ENCODE results near the gene TECPR1.

Gene TECPR1

GRCh38 chr7:98286701-98287485 lies 34.9 kb upstream of the TECPR1 start:
- ATAC-seq (peak; percentile 20), DNase-seq (no peak)
- Mint-ChIP-seq H3K9me3 (no peaks in the 10 kb centered on the region), H3K27ac (no peak overlapping the region), H3K27me3 (no peaks in the 10 kb centered on the region), H3K4me3 (no peak overlapping the region), H3K4me1 (peaks cover 42% of the 10 kb centered on the region)

GRCh38 chr7:98286093-98286539 lies 34.1 kb upstream of the TECPR1 start:
- Mint-ChIP-seq H3K27ac (no peak overlapping the region), H3K4me1 (peaks cover 42% of the 10 kb centered on the region), H3K27me3 (no peaks in the 10 kb centered on the region), H3K4me3 (no peak overlapping the region), H3K9me3 (no peaks in the 10 kb centered on the region)
- ATAC-seq (no peak), DNase-seq (no peak)

- DNase-seq (no peak), ATAC-seq (no peak)
- Mint-ChIP-seq H3K9me3 (no peaks in the 10 kb centered on the region), H3K4me3 (peak overlapping the region in 1 of 2 donors; percentile 56), H3K27me3 (no peaks in the 10 kb centered on the region), H3K27ac (peak overlapping the region in 1 of 2 donors; percentile 19), H3K4me1 (peaks cover 42% of the 10 kb centered on the region)
Observed at GRCh38 chr7:98285157-98286092, 33.4 kb upstream of the TECPR1 start.

- no peaks in the 10 kb centered on the region for H3K9me3 Mint-ChIP-seq
- ATAC-seq, result no peak
- peak overlapping the region; percentile 63 to 65 for H3K4me3 Mint-ChIP-seq
- no peak for DNase-seq
- peaks cover 42% of the 10 kb centered on the region for H3K4me1 Mint-ChIP-seq
- H3K27ac Mint-ChIP-seq, result peak overlapping the region; percentile 5 to 87
- H3K27me3 Mint-ChIP-seq, result no peaks in the 10 kb centered on the region
Observed at GRCh38 chr7:98284335-98285036, 32.5 kb upstream of the TECPR1 start.

- Mint-ChIP-seq H3K9me3 (no peaks in the 10 kb centered on the region), H3K4me1 (peaks cover 42% of the 10 kb centered on the region), H3K27ac (peak overlapping the region in 1 of 2 donors; percentile 87), H3K27me3 (no peaks in the 10 kb centered on the region), H3K4me3 (peak overlapping the region; percentile 63 to 65)
- DNase-seq, result no peak
- ATAC-seq, result no peak
Observed at GRCh38 chr7:98283887-98284222, 31.8 kb upstream of the TECPR1 start.

- H3K27ac Mint-ChIP-seq, result peak overlapping the region; percentile 48 to 57
- DNase-seq (no peak), ATAC-seq (no peak)
- H3K9me3 Mint-ChIP-seq, result no peaks in the 10 kb centered on the region
- peak overlapping the region; percentile 87 to 91 for H3K4me3 Mint-ChIP-seq
- peaks cover 42% of the 10 kb centered on the region for H3K4me1 Mint-ChIP-seq
- H3K27me3 Mint-ChIP-seq, result no peaks in the 10 kb centered on the region
Observed at GRCh38 chr7:98283127-98283886, 31.3 kb upstream of the TECPR1 start.

GRCh38 chr7:98282703-98283102 lies 30.7 kb upstream of the TECPR1 start:
- H3K4me1 Mint-ChIP-seq, result peaks cover 42% of the 10 kb centered on the region
- no peak for DNase-seq

GRCh38 chr7:98281757-98282606 lies 29.9 kb upstream of the TECPR1 start:
- Mint-ChIP-seq H3K27ac (peak overlapping the region; percentile 78 to 90), H3K4me3 (peak overlapping the region; percentile 87 to 91), H3K27me3 (no peaks in the 10 kb centered on the region), H3K9me3 (no peaks in the 10 kb centered on the region), H3K4me1 (peaks cover 37% of the 10 kb centered on the region)
- DNase-seq (peak; percentile 51 to 60), ATAC-seq (peak; percentile 57)

More at GRCh38 chr7:98282703-98283102, 30.7 kb upstream of the TECPR1 start:
- Mint-ChIP-seq H3K9me3 (no peaks in the 10 kb centered on the region), H3K4me3 (peak overlapping the region; percentile 87 to 91), H3K27me3 (no peaks in the 10 kb centered on the region), H3K27ac (peak overlapping the region in 1 of 2 donors; percentile 57)
- ATAC-seq, result no peak

- DNase-seq, result peak; percentile 80
- Mint-ChIP-seq H3K4me3 (peak within 1 kb of the TSS; percentile 87 to 91), H3K27me3 (no peaks in the 10 kb centered on the region), H3K27ac (peak within 1 kb of the TSS; percentile 78 to 90), H3K4me1 (peaks cover 32% of the 10 kb centered on the region), H3K9me3 (no peaks in the 10 kb centered on the region)
- ATAC-seq, result peak; percentile 83
Observed at GRCh38 chr7:98280791-98281756, 29.0 kb upstream of the TECPR1 start, which contains the start of gene BRI3. Gene BRI3 (plus strand): TSS chr7:98281686. CDS start chr7:98281796, 110 bp downstream.

- Mint-ChIP-seq H3K4me3 (peak overlapping the region; percentile 76 to 85), H3K9me3 (no peaks in the 10 kb centered on the region), H3K27me3 (no peaks in the 10 kb centered on the region), H3K27ac (peak overlapping the region in 1 of 2 donors; percentile 90), H3K4me1 (peaks cover 32% of the 10 kb centered on the region)
- DNase-seq, result no peak
- no peak for ATAC-seq
Observed at GRCh38 chr7:98280296-98280695, 28.3 kb upstream of the TECPR1 start.

- DNase-seq (no peak), ATAC-seq (no peak)
- H3K4me1 Mint-ChIP-seq, result peaks cover 20% of the 10 kb centered on the region
- H3K27me3 Mint-ChIP-seq, result no peaks in the 10 kb centered on the region
- H3K9me3 Mint-ChIP-seq, result no peaks in the 10 kb centered on the region
- no peak overlapping the region for H3K27ac Mint-ChIP-seq
- no peak overlapping the region for H3K4me3 Mint-ChIP-seq
Observed at GRCh38 chr7:98278936-98279335, 26.9 kb upstream of the TECPR1 start.

GRCh38 chr7:98278408-98278807 lies 26.4 kb upstream of the TECPR1 start:
- Mint-ChIP-seq H3K4me3 (no peak overlapping the region), H3K27me3 (no peaks in the 10 kb centered on the region), H3K4me1 (peaks cover 14% of the 10 kb centered on the region), H3K9me3 (no peaks in the 10 kb centered on the region), H3K27ac (no peak overlapping the region)
- no peak for DNase-seq
- no peak for ATAC-seq

- DNase-seq, result no peak
Observed at GRCh38 chr7:98276241-98276761, 24.3 kb upstream of the TECPR1 start.

More at GRCh38 chr7:98276241-98276761, 24.3 kb upstream of the TECPR1 start:
- no peak for ATAC-seq
- H3K27ac Mint-ChIP-seq, result no peak overlapping the region
- no peaks in the 10 kb centered on the region for H3K9me3 Mint-ChIP-seq
- H3K4me1 Mint-ChIP-seq, result no peaks in the 10 kb centered on the region
- no peaks in the 10 kb centered on the region for H3K27me3 Mint-ChIP-seq
- H3K4me3 Mint-ChIP-seq, result no peak overlapping the region
